HG03432 (cell line): ENCODE data around the gene IL2RG.

ENCODE experiments used
- ATAC-seq: cut with Tn5 transposase; IDR thresholded peaks from one replicate; pipeline ENCODE4 v1.9.1; 2021; ENCODE audit warnings: mild to moderate bottlenecking, moderate library complexity; ENCODE audit not compliant: unreplicated experiment

The IL2RG gene

DNA sequence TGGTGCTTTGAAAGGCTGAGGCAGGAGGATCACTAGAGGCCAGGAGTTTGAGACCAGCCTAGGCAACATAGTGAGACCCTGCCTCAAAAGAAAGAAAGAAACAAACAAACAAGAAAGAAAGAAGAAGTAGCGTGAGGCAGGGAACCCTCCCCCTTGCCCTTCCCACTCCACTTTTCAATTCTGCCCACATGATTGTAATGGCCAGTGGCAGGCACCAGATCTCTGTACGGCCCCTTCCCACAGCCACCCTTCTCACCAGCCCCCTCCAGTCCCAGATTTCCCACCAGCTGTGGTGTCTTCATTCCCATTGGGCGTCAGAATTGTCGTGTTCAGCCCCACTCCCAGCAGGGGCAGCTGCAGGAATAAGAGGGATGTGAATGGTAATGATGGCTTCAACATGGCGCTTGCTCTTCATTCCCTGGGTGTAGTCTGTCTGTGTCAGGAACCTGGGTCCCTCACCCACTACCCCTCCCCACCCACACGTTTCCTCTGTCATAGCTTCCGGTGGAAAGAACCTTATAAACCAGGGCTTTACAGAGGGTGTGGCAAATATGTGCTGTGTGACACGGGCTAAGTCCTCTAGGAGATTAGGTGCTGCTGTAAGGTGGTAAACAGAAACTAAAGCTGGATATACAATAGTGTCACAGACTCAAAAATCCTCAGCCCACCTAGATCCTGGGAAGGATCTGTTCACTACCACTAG lies at the start of gene IL2RG:
TSS of gene IL2RG (minus strand) at position 437 of the 703 bp plus-strand sequence. CDS start at position 399, 38 bp downstream.
- peak; percentile 95 for ATAC-seq

DNA sequence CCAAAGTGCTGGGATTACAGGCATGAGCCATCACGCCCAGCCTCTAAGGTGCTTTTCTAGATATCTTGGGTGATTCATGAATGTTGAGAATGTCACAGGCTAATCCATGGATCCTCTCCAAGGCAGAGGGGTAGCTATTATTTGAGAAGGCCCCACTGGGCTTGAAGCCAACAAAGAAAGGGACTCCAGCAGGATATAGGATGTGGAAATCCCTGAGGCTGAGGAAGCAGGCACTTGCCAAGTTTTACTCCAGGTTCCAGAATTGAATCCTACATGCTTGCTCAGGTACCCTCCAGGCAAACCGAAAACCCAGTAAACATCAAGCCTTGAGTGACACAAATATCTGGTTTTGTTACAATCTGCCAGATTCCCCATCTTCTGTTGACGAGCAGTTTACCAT lies 49.1 kb upstream of the IL2RG start:
- ATAC-seq = no peak

DNA sequence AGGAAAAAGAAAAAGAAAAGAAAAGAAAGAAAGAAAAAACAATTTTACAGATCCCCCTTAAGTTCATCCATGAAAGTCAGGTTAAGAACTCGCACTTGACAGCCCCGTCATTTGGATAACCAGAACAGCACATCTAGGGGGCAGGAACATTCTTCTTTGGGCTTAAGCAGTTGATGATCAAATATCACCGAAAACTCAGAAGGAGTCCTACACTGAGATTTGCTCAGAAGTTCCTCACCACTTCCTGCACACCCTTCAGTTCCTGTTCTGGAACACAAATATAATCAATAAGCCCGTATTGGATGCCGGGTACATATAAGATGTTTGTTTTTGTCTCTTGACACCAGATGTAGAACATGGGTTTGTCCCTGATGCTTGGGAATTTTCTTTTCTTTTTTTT lies 48.0 kb upstream of the IL2RG start:
- ATAC-seq = no peak

DNA sequence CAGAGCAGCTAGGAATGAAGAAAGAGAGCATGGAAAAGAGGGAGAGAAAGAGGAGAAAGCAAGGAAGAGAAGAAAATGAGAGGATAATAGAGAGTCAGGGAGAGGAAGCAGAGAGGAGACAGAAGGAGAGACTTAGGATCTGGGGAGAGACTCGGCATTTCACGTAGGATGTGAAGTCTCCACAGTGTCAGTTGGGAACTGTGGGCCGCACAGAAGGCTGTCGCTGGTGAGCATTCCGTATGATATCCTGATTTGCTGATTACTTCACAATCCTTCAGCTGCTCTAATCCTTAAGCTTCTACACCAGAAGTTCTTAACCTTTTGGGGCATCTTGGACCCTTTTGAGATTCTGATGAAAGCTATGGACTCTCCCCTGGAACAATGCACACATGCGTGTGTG lies 47.2 kb upstream of the IL2RG start:
- ATAC-seq = no peak

DNA sequence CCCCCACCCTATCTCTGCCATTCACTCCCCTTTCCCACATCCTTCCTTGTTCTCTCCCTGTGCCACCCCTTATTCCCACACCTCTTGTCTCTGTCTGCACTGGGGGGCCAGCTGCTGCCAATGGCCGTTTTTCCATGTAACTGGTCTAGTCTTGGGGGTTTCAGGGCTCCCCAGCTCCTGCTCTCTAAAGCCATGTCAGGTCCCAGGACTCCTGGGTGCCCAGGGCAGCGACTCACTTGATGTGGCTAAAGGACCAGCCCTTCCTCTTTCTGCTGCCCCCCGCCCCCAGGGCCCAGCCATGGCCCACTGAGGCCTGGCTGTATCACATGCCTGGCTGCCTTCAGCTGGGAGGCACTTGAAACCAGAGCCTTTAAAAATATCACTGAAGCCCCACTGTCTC lies 43.3 kb upstream of the IL2RG start:
- no peak for ATAC-seq

DNA sequence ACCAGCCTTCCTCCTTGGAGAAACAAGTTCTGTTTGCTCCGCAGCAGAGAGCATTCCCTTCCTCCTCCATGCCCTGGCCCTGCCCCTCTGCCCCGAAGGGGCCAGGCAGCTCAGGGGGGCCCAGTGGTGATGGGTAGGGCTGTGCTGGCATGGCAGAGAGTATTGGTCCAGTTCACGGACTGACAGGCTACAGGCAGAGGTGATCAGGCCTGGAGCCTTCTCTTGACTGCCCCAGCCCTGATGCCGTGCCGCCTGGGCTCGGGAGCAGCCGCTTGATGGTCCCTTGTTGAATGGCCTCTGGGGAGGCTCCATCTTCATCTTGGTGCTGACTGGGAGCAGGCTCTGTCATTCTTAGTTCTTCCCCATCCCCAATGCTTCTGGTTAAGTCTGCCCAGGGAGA lies 42.8 kb upstream of the IL2RG start:
- no peak for ATAC-seq

DNA sequence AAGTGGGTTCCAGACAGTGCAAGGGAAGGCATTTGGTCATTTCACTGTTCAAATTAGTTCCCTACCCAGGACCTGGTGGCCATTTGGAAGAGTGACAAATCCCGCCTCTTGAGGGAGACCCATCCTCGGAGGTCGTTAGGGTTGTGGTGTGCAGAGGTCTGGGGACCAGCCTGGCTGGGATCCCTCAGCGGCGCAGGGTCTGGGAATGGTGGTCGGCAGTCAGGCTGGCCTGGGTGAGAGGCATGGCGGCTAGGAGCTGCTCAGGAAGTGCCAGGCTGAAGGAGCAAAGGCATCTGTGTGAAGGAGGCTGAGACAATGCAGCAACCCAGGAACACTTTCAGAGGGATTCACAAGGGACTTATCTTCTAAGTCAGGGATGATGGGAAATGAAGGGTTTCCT lies 40.0 kb upstream of the IL2RG start:
- no peak for ATAC-seq

DNA sequence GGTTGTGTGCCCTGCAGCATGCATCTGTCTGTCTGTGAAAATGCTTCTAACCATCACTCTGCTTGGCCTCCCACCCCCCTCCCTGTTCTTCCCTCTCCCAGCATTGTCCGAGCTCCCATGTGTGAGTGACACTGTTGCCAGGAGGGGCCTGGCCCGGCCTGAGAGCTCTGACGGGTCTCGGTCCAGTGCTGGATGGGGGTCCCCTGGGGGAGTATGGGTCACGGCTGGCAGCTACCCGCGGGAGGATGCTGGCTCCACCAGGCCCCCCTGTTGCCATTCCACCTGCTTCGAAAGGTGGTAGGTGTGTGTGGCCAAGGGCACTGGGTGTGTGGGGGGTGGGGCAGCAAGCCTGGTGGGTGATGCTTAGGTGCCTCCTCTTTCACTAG lies 36.9 kb upstream of the IL2RG start:
- no peak for ATAC-seq

DNA sequence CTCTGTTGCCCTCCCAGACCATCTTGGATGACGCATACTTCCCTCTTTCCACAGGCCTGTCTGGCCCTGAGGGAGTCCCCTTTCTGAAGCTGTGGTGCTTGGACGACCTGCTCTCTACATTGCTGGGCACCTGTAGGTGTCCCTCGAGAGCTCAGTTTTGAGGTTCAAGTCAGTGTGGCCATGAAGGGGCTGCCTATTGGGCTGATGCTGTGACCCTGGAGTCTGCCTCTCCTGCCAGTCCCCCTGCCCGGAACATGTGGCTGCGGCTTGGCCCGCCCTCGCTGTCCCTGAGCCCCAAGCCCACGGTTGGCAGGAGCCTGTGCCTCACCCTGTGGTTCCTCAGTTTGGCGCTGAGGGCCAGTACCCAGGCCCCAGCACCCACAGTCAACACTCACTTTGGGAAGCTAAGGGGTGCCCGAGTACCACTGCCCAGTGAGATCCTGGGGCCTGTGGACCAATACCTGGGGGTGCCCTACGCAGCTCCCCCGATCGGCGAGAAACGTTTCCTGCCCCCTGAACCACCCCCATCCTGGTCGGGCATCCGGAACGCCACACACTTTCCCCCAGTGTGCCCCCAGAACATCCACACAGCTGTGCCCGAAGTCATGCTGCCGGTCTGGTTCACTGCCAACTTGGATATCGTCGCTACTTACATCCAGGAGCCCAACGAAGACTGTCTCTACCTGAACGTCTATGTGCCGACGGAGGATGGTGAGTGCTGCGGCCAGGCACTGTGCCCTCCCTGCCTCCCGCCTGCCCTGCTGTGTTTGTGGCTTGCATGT lies 36.3 kb upstream of the IL2RG start:
- ATAC-seq = no peak

DNA sequence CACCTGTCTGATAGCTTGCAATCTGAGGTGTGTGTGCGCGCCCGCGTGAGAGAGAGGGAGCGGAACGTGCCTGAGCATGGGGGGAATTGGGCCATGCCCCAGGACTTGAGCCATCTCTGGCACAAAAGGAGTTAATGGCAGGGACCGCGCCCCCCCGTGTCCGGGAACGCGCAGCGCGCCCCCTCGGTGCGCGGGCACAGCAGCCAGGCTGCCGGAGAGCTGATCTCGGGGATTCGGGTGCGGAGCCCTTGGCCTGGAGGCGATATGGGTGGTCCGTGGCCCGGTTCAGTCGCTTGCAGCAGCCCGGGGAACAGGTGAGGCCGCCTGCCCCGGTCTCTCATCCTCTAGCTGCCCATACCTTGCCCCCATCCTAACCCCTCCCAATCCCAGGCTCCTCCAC lies 33.3 kb upstream of the IL2RG start, which contains the start of gene NLGN3:
TSS of gene NLGN3 (plus strand) at position 191 of the 400 bp plus-strand sequence. CDS start 2,909 bp downstream, outside the sequence.
- ATAC-seq = no peak

DNA sequence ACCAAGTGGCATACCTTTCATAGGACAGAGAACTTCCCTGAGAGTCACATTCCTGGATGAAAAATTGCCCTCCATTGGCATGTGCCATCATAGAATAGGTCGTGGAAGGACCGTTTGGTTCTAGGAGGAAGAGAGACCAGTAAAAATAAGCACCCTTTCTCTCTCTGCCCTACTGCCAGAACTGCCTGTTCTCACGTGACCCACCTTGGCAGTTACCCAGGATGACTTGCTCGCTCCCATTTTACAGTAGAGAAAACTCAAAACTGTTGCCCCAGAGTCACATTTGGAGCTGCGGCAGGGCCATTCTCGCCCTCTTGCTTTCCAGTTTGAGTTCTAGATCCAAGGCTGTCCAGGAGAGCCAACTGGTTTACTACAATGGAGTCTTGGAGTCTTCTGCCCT lies 32.1 kb upstream of the IL2RG start:
- no peak for ATAC-seq

DNA sequence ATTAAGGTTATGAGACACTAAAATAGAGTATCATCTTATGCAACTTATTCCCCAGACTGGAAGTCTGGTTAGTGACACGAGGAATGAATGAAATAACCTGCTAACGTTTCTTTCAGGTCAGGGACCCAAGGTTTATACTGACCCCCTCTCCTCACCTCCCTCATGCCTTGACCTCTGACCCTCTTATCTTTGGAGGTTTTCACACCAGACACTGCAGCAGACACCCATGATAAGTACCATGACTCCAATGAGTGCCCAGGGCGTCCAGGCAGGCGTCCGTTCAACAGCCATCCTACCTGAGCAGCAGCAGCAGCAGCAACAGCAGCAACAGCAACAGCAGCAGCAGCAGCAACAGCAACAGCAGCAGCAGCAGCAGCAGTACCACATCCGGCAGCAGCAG lies 29.1 kb upstream of the IL2RG start:
- ATAC-seq = no peak

DNA sequence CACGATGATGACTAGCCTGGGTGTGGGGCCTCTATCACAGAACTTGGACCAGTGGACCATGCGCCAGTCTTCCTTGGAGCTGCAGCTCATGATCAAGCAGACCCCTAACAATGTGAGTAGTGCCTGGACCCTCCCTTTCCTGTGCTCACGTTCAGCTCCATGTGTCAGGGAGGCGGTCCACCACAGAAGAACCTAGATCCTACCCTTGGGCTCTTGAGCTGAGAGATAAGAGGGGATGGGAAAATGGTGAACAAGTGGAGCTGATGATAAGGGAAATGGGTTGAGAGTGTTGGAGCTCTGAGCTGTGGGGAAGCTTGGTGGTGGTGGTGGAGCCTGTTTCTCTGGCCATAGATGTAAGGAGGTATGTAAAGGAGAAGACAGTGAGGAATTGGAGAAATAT lies 20.1 kb upstream of the IL2RG start:
- ATAC-seq = no peak

DNA sequence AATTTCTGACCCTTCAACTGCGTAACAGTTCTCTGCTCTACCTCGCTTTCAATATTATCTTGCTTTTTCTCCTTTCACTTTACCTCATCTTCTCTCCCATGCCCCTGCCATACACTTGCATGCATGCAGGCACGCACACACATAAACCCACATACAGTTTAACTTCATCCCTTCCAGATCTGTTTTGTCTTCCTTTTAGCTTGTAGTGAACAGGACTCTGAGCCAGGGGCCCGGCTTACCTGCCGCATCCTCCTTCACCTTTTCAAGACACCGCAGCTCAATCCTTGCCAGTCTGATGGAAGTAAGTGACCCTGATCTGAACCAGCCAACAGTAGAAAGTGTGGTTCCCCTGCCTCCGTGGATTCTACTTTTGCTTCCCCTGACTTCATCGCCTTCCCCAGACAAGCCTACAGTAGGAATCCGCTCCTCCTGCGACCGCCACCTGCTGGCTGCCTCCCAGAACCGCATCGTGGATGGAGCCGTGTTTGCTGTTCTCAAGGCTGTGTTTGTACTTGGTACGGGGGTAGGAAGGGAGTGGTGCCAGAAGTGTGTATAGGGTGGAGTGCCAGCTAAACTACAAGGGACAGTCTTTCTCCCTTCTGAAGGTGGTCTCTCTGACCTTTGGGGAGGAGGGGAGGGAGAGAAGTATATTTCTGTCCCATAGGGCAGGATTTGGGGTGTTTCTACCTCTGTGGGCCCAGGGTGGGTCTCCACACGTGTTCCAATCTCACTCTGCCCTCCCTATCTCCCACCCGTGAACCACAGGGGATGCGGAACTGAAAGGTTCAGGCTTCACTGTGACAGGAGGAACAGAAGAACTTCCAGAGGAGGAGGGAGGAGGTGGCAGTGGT lies 17.8 kb upstream of the IL2RG start:
- ATAC-seq = peak; percentile 82

DNA sequence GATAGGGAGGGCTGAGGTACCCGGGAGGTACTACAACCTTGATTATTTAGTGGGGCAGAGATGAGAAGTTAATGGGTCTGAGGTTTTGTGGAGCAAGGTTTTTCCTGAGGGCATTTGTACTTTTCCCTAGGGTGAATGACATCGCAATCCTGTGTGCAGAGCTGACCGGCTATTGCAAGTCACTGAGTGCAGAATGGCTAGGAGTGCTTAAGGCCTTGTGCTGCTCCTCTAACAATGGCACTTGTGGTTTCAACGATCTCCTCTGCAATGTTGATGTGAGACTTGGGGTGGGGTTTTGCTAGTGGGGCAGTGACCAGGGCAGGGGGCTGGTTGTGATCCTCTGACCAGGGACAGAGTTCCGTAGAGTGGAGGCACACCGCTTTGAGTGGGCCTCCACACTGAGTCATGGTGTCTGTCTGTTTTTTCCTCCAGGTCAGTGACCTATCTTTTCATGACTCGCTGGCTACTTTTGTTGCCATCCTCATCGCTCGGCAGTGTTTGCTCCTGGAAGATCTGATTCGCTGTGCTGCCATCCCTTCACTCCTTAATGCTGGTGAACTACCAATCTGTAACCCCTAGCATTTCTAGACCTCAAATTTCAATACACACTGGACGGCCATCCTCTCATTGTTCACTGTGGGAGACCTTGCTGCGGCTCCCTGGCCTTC lies 16.9 kb upstream of the IL2RG start:
- no peak for ATAC-seq

DNA sequence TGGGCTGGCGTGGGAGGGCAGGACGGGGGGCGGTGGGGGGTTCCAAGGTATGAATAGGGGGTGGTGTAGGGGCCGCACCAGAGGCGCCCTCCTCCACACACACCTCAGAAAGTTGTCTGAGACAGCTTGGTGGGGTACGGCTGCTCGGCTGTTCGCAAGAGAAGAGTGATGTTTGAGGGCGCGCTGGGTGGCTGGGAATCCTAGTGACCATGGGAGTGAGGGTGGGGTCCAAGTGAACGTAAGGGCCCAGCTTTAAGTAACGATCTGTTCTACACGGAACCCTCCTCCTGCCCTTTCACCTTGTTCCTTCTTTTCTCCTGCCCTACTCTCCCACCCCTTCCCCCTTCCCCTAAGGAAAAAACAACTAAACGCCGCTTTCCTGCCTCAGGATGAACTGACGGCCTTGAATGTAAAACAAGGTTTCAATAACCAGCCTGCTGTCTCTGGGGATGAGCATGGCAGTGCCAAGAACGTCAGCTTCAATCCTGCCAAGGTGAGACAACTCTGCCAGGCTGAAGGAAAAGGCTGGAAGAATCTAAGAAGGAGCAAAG lies 7.7 kb upstream of the IL2RG start:
- no peak for ATAC-seq

DNA sequence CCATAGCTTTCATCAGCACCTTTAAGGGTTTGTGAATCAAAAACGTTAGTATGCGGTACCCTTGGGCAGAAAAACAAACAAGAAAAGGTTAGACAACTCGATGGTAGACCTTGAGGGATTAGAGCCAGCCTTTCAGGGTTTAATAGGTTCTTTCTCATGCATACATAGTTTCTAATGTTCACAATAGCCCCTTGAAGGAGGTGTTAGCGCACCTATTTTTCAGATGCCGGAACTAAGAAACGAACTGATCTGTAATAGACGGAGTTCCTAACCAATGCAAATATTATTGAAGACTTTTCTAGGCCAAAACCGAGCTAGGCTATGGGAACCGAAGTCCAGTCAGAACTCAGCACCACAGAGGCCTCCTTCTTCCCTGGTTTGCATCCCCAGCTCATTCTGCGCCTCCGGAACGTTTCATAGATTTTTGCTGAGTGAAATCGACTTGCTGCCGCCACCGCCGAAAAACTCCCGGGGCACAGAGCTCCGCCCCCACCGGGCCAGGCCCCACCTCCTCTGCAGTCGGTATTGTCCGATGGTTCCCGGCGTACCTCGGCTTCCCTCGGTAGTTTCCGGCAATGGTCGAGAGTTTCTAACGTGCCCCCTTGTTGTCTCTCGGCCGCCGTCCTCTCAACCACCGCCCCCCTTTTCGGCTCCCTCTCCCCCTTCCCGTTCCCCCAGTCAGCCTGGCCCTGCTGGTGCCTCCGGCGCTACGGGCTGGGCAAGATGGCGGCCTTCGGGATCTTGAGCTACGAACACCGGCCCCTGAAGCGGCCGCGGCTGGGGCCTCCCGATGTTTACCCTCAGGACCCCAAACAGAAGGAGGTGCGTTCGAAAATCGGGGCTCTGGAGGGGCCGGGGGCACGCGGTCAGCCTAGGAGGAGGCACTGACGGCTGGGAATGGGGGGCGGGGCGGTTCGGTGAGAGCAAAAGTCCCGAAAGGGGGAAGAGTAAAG lies 6.9 kb upstream of the IL2RG start, which contains the start of gene MED12:
TSS of gene MED12 (plus strand) at position 565 of the 953 bp plus-strand sequence. CDS start at position 724, 159 bp downstream.
- ATAC-seq = peak; percentile 96

DNA sequence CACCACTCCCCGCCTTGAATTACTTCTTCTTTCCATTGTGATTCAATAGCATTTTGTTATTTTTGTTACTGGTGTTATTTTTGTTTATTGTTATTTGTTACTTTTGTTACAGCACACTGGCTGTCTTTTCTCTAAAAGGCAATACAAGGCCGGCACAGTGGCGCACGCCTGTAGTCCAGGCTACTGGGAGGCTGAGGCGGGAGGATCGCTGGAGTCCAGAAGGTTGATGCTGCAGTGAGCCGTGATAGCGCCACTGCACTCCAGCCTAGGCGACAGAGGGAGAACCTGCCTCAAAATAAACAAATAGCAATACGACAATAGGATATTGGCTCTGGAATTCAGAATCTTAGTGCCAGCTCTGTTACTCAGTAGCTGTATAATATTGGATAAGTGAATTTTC lies 6.0 kb upstream of the IL2RG start:
- ATAC-seq = no peak

DNA sequence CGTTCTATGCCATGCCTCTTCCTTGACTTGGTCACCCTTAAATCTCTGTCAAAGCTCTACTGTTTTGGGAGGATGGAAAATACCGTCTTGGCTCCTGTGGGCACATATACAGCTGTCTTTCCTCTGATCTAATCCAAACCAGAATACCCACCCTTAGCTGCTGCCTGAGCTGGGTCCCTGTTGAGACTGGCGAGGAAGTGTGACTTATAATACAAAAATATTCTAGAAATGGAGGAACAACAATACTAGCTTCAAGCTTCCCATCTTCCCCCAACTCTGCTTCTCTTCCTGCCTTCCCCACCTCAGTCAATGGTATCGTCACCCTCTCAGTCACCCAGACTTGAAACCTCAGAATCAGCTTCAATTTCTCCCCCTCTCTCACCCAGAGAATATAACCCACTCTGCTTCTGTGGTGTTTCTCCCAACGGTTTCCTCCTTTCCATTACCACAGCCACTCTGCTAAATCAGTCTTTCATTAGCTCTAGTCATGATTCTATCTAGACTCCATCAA lies 599 bp upstream of the IL2RG start:
- ATAC-seq = peak; percentile 32
